ENCODE measurements around the gene VTN.
"Not testable (repeated sequence)": the region's sequence is repeated elsewhere in the genome, so short reads cannot be mapped to it uniquely, and the experiment has no call there.

VTN gene

DNA sequence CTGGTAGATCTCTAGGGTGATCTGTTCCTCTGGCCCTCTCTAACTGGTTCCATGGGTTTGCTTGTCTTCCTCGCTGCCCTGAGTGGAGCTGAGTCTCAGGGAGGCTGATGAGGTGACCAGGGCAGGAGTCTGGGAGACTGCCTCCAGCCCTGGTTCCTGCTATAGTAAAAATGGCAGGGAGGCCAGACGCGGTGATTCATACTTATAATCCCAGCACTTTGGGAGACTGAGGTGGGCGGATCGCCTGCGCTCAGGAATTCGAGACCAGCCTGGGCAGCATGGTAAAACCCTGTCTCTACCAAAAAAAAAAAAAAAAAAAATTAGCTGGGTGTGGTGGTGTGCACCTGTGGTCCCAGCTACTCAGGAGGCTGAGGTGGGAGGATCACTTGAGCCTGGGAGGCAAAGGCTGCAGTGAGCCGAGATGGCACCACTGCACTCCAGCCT, 31.3 kb downstream of the VTN start:
- not testable (repeated sequence) for DNase-seq

DNA sequence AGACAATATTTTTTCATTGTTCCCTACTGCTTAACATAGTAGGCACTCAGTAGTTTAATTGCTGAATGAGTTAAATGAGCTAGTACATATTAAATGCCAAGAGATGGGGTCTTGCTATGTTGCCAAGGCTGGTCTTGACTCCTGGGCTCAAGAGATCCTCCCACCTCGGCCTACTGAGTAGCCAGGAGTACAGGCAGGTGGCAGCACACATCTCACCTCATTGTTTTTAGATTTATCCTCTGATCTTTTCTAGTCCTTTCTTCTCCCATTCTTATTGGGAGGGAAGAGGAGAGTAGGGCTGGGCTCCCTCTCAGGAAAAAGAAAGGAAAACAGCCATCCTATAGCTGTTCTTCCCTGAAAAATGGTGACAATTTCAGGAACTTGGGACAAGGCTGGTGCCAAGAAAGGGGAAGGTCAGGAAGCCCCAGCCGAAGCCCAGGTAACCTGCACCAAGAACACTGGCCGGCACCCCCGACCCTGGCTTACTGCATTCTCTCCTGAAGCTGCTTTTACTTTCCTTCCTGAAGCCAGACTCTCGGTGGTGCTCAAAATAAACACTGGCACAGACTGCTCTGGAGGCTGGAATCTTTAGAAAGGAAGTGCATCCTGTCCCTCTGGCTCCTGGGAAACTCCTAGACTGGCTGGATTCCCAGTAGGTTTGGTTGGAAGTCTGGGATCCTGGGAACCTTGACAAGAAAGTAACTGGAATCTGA, 31.9 kb downstream of the VTN start:
- no peak for DNase-seq

DNA sequence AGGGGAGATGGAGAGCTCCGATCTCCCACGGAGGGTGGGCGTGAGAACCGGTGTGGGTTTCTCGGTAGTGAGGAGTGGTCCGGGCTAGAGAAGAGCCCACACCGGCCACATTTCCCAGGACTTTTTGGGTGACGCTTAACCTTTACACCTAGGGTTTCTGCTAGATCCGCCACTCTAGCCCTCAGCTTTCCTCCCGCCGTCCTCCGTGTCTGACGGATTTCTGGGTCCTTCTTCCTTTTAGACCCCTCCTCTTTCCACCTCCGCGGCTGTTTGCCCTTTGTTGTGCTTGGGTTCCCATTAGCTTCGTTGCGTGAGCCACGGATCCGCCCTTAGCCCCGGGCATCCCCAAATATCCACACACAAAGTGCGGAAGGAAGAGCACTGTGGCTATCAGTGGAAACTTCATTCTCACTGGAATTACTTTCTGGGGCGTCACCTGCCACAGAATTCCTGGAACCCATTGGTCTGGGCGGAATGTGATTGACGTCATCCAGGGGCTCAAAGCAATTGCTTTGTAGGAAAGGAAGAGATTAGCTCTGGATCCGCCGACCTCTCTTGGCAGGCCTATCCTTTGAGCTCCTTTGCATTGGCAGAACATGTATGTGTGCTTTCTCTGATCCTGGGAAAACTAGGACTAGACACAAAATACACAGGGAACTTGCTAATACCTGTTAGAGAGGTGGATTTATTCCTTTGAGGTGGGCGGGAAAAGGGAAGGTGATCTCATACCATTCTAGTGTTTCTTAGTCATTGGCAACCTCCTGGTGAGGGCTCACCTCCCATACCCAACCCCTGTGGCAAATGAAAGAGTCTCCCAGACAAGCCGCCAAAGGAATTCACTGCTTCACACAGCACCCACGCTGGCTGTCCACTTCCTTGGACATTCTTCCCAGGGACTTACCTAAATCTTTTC, 33.9 kb downstream of the VTN start:
- DNase-seq: peak; percentile 33

DNA sequence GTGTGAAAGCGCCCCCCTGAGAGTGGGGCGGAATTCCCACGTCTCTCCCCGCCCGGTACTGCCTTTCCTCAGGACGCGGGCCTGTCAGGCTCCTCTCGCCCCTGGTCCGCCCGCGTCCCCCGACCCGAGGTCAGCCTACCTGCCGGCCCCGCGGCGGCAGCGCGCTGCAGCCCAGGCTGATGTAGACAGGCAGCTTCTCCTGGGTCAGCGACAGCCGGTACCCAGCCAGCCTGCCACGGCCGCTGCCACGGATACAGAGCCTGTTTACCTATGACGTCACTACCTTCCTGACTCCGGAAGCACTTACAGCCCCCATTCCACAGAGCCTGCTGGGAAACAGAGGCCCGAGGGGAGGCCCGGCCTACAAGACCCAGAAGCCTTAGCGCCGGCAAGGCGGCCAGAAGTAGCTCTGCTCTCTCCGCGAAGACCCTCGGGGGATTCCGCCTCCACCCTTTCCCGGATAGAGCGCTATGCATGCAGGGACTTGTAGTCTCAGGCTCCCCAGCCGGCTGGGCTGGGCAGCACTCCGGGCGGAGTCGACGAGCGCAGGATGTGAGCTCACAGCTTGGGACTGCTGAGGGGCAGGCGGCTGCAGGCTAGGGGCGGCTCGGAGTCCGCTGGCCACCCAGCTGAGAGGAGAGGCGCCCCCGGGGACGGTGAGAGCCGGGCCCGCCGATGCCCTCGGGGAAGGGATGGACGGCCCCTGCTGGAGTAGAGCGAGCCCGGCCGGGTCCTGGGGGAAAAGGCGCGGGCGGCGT, 34.7 kb downstream of the VTN start, which contains the start of the genes IFT20 and TNFAIP1:
Gene IFT20 (minus strand): TSS at position 272 of the 758 bp plus-strand sequence. CDS start 3,487 bp downstream, outside the sequence.
Gene TNFAIP1 (plus strand): TSS at position 561 of the 758 bp plus-strand sequence. CDS start 3,761 bp downstream, outside the sequence.
- peak; percentile 99 for DNase-seq

DNA sequence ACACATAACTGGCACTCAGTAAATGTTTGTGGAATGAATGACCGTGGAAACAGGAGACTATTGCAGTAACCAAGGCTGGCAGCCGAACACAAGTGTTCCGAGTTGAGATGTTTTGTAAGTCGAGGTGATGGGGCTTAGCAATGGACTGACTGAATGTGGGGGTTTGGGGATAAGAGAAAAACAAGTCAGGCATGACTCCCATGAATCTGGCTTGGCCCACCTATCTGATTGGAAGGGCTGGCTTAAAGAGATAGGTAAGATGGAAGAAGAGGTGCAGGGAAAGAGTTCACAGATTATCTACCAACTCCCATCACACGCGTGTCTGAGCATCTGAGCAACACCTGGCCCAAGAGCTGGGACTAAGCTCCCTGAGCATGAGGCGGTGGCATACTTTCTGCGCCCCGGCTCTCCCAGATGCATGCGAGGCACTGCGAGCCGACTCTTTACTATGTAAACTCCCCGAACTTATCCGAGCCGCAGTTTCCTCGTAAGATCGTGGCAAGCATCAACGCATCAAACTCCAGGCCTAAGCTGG, 35.4 kb downstream of the VTN start:
- no peak for DNase-seq

DNA sequence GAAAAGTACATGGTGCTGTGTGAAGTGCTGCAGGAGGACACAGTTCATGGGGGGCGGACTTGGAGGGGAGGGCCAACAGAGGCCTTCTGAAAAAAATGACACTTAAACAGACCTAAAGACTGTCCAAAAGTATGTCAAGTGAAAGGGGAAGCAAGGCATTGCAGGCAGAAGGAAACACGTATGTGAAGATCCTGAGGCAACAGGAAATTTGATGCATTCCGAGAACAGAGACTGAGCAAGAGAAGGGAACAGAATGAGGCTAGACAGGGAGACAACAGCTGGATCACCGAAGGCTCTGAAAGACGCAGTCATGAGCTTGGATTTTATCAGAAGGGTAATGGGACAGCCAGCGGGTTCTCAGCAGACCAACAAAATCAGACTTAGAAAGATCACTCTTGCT, 35.9 kb downstream of the VTN start:
- no peak for DNase-seq

DNA sequence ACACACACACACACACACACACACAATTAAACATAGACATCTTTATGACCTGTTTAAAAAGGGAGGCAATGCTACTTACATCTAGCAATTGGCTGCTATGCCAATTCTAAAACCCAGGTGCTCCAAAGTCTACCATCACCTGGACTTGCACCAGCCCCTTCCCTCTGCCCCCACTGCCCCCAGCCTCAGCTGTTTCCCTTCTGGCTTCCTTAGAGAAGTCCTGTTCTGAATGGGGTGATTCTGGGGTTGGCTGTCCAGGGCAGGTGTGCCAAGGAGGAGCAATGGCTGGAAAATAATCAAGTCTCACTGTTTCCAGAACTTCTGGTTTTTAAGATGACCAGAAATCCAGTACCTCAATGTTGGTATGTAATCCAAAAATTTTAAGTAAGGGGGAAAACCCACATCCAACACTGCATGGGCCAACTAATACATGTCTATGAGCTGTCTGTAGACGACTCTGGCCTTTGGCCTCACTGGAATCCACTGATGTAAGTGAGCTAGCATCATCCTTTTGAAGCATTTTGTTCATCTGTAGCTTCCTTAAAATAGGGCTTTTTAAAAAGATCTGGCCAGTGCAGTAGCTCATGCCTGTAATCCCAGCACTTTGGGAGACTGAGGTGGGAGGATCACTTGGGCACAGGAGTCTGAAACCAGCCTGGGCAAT, 36.9 kb downstream of the VTN start:
- DNase-seq: no peak

DNA sequence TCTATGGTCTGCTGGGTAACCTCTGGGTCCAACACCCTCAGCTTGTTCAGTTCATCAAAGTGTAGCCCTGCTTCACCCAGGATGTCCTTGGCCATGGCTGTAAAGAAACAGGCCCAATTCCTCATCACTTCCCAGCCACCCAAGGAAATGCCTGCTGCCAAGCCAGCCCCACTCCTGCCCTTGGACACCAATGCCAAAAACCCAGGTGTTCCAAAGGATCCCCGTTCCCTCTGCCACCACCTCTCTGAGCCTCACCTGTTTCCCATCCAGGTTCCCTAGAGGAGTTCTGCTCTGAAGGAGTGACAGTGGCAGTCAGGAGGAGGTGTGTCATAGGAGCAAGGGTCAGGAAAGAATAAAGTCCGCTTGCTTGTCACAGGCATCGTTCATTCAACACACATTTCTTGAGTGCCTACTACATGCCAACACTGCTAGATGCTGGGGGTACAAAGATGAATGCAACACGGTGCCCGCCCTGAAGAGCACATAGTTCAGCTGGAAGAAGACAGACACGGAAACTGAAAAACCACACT, 38.2 kb downstream of the VTN start:
- no peak for DNase-seq

DNA sequence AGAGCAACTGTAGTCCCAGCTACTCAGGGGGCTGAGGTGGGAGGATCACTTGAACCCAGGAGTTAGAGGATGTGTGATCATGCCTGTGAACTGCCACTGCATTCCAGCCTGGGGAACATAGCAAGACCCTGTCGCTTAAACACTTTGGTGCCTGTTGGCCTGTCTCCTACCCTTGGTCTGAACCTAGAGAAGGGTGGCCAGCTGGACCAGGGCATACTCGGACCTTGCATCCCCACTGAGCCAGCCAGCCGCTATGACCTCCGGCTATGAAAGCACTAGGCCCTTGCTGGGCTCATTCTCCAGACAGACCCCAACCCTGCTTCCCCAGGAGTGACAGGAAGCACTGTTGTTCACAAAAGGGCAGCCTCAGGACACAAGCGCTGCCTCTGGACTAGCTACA, 39.4 kb downstream of the VTN start:
- DNase-seq: no peak

DNA sequence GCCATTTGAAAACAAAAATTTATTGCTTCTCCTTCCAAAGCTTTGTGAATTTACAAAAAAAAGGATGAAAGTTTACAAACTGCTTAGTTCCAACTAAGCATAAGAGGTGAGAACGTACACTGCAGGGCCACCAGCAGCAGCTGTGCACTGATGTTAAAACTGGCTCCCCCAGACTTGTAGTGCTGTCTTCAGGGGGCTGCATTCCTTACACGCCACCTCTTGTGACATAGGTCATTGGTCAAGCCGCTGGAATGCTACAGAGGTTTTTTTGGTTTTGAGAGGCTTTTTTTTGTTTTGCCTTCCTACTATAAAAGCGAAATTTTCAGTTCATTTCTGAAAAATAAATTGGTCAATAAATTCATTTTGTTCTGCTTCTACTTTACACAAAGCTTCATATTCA, 41.8 kb downstream of the VTN start:
- no peak for DNase-seq

DNA sequence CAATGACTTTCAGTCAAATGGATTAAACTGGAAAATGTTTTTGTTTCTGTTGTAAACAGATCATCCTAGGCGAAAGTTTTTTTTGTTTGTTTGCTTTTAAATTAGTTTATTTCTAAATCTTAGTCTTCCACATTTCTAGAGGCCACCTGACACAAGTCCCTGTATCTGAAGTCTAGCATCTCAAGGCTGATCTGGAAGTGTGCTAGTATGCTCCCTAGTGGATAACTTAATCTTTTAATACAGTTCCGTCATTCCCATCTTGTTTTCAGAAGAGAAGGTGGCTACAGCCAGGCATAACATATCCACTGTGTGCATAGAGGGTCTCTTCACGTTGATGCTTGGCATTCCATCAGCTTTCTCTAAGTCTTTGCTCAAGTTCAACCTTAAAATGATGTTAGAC, 42.4 kb downstream of the VTN start:
- DNase-seq: no peak

DNA sequence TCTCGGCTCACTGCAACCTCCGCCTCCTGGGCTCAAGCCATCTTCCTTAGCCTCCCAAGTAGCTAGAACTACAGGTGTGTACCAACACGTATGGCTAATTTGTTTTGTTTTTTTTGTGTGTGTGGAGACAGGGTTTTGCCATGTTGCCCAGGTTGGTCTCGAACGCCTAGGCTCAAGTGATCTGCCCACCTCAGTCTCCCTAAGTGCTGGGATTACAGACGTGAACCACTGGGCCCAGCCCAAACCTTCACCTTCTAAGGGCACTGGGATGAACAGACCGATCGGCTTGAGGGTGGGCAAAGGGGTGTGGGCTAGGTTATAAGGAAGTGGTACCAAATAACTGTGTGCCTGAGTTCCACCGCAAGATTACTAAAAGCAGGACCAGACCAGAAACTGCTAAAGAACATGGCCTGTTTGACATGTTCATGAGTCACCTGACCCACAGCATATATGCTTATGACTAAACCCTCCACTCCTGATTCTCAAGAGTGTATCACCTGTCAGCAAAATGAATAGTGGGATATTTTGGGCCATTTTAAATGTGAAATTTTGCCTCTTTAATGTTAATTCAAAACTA, 43.0 kb downstream of the VTN start:
- DNase-seq: no peak

DNA sequence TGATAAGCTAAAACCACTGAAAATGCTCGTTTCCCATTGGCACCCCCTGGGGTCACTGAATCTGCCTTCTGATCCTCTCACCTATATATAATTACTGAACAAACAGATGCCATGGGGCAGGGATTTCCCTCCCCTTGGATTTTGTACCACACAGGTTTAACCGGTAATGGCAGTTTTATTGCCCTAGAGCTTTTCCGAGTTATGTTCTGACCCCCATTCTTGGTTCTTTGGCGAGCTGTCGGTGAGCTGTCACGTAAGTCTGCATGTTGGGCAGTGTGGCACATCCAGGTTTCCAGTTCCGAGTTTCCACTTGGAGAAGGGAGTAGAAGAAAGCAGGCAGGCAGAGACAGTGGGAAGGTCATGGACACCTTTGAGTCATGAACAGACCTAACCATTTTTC, 44.0 kb downstream of the VTN start:
- no peak for DNase-seq

DNA sequence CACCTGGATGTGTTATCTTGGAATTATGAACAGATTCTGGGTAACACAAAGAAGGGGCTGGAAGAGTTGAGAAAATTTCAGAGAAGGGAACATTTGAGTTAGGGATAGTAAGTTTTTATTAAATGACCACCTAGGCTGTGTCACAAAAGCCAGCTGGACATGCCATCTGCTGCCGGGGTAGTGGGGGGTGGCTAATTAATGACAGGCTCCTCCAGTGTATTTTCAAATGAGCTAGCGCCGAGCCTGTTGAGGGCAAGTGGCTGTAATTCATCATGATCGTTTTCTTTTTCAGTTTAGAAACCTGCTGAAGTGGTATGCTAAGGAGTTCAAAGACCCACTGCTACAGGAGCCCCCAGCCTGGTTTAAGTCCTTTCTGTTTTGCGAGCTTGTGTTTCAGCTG, 44.9 kb downstream of the VTN start:
- no peak for DNase-seq

DNA sequence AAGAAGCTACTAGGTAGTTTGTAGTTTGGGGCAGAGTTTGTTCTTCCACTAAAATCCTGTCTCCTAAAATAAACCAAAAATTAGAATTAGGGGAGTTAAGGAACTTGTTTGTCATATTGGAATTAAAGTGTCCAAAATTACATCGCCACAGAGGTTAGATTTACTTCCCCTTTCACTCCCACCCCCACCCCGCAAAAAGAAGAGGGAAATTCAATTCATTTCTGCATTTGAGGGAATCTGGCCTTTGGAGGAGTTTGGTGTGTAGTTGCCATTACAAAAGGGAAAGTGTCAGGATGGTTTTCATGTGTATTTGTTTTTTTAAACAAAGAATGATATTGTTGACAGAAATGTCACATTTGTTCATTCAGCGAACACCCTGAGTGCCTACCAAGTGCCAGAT, 45.3 kb downstream of the VTN start:
- DNase-seq: no peak

DNA sequence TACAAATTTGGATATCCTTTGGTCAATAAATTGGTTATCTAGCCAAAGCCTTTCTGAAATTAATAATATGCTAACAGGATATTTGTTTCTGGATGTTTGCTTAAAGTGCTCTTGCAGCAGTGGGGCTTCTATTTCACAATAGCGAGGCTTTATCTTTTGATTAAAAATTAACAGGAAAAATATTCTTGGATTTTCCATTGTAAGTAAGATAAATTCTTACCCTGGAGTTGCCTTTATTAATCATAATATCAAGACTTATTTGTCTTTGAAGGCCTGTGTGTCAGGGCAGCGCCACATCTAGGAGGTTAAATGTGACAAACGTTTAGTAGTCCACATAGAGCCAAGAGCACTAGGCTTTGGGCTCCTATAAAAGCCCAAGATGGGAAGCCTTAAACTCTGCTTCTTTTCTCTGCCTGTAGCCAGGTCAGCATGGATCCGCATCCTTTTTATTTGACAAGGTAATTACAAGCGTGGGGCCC, 45.8 kb downstream of the VTN start:
- DNase-seq: no peak

DNA sequence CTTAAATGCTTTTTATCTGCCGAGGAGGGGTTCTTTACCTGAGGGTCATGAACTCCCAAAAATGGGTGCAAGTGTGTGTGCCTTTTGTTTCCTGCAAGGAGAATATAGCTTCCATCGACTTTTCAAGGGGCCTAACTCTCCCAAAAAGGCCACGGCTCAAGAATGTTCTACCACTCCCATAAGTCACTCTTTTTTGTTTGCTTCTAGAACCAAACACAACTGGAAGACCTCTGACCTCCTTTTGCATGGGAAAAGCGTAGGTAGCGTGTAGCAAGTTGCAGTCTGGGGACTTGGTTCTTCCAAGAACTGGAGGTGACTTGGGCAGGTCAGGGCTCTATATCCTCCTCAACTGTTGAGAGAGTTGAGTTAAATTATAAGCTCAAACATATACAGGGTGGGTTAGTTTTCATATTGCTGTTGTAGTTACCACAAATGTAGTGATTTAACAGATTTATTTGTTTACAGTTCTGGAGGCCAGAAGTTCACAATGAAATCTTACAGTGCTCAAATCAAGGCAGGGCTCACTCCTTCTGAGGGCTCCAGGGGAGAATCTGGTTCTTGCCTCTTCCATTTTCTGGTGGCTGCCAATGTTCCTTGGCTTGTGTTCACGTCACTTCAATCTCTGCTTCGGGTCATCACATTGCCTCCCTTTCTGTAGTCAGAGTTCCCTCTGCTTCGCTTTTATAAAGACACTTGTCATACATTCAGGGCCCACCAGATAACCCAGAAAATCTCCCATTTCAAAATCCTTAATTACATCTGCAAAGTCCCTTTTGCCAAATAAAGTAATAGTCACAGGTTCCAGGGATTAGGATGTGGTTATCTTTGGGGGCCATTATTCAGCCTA, 49.7 kb downstream of the VTN start:
- DNase-seq: no peak

DNA sequence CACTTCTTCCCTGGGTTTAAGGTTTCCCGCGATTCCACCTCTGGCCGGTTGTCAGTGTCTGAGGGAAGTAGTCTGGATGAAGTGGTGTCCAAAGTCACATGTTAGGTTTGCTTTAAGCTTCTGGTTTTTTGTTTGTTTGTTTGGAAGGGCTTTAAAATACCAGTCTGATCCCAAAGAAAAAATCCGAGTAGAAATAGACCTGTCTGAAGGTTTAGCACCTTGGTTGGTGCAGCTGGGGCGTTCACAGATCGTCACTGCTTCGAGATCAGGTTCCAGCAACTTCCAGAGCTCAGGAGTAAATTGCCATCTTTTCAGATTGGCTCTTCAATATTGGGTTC, 50.5 kb downstream of the VTN start:
- DNase-seq: peak; percentile 39

DNA sequence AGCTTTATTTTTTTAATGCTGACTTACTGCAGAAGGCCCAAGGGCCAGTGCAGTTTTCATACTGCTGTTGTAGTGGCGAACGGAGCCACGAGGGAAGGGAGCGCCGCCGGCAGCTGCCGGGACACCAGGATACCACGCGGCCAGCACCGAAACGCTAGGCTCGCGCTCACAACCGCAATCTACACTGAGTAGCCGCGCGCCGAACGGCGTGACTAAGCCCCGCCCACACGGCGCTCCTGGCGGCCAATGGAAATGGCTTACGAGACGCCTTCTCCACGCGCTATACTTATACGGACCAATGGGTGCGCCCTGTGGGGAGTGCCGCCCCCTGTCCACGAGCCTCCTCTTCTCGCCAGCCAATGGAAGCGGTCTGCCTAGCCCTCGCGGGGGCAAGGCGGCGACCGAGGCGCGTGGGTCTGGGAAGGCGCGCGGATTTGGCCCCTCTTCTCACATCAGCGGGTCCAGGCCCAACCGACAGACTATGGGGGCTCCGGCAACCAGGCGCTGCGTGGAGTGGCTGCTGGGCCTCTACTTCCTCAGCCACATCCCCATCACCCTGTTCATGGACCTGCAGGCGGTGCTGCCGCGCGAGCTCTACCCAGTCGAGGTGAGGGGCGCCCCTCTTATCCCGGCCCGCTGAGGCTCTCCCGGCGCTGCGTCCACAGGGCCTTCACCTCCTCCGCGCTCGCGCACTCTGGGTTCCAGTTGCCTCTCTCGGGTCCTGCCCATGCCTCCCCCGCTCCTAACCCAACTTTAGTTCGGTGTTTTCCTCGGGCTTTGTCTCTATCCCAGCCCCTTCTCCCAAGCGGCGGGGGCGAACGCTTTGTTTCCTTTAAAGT, 51.1 kb downstream of the VTN start, which contains the start of gene TMEM97:
Gene TMEM97 (plus strand): TSS at position 442 of the 839 bp plus-strand sequence. CDS start 40 bp downstream, at position 482.
- peak; percentile 98 for DNase-seq
